GM18526 (cell line): ENCODE data around the gene HTR3D.

Experiments
- POLR2A ChIP-seq: IDR thresholded peaks from 3 replicates; pipeline ENCODE4 v1.6.1; 2011; ENCODE audit not compliant: insufficient read length; ENCODE audit errors: extremely low read depth

Gene HTR3D

GRCh38 chr3:184045995-184046394 lies 14.5 kb downstream of the HTR3D start:
- TF ChIP-seq POLR2A: no peak

- no peak for TF ChIP-seq POLR2A
Measured at GRCh38 chr3:184050217-184050847, 18.8 kb downstream of the HTR3D start.

- TF ChIP-seq POLR2A: no peak
Measured at GRCh38 chr3:184052767-184053166, 21.2 kb downstream of the HTR3D start, which contains the start of gene HTR3C. HTR3C (plus strand) TSS chr3:184053047; CDS start chr3:184053081, 34 bp downstream.

- TF ChIP-seq POLR2A: no peak
Measured at GRCh38 chr3:184058029-184058428, 26.5 kb downstream of the HTR3D start.

- no peak for TF ChIP-seq POLR2A
Measured at GRCh38 chr3:184059424-184059823, 27.9 kb downstream of the HTR3D start.

GRCh38 chr3:184062637-184063036 lies 31.1 kb downstream of the HTR3D start:
- TF ChIP-seq POLR2A: no peak

- TF ChIP-seq POLR2A: no peak
Measured at GRCh38 chr3:184066211-184066610, 34.7 kb downstream of the HTR3D start.

GRCh38 chr3:184067573-184068055 lies 36.1 kb downstream of the HTR3D start:
- no peak for TF ChIP-seq POLR2A

GRCh38 chr3:184068344-184068743 lies 36.8 kb downstream of the HTR3D start:
- TF ChIP-seq POLR2A: no peak

- no peak for TF ChIP-seq POLR2A
Measured at GRCh38 chr3:184073621-184074020, 42.1 kb downstream of the HTR3D start.

- TF ChIP-seq POLR2A: no peak
Measured at GRCh38 chr3:184075901-184076300, 44.4 kb downstream of the HTR3D start.

- no peak for TF ChIP-seq POLR2A
Measured at GRCh38 chr3:184077881-184078280, 46.3 kb downstream of the HTR3D start.

- no peak for TF ChIP-seq POLR2A
Measured at GRCh38 chr3:184078851-184079250, 47.3 kb downstream of the HTR3D start.

- no peak for TF ChIP-seq POLR2A
Measured at GRCh38 chr3:184081116-184081830, 49.7 kb downstream of the HTR3D start.

- no peak for TF ChIP-seq POLR2A
Measured at GRCh38 chr3:184082034-184082433, 50.5 kb downstream of the HTR3D start.

- TF ChIP-seq POLR2A: no peak
Measured at GRCh38 chr3:184082465-184082864, 50.9 kb downstream of the HTR3D start.
